ENCODE data around the gene S1PR1. TPM values are rescaled to one million over a fixed set of nuclear protein-coding genes. Genes with fewer than 3 reads are reported as not detected.

S1PR1 gene
- total RNA-seq, 2 experiments from 2014 or later = 397 to 414 TPM

DNA sequence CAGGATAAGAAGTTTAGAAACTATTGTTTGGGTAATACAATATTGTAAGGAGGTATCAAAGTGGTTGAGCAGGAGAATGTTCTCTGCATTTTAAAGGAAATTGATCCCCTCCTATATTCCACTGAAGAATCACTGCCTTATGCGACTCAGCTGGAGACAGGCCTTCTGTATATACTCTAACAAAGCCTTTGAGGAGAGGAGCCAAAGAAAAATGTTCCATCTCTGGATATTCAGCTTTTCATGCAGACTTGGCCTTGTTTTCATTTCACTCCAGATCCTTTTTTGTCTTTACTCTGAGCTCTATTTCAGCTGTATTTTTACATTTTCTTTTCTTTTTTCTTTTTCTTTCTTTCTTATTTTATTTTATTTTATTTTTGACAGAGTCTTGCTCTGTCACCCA, 42.1 kb upstream of the S1PR1 start:
- no peak for TF ChIP-seq CTCF (IDR thresholded peaks at IDR 0.05)

DNA sequence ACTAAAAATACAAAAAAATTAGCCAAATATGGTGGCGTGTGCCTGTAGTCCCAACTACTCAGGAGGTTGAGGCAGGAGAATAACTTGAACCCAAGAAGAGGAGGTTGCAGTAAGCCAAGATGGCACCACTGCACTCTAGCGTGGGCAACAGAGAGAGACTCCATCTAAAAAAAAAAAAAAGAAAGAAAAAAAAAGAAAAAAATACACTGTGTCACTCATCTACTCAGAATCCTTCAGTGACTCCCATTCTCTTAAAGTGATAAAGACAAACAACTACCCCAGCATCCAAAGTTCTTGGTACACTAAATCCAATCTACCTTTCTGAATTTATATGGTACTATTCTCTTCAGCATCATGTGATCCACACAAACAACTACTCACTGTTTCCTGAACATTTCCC, 40.2 kb upstream of the S1PR1 start:
- ChIA-PET CTCF (no interaction called here), POLR2A (no interaction called here)
- Mint-ChIP-seq H3K36me3 (ENCODE audit: low read depth) (no peaks in the 10 kb centered on the region), H3K27me3 (no peaks in the 10 kb centered on the region), H3K4me1 (ENCODE audit: low read depth) (peaks cover 4% of the 10 kb centered on the region), H3K27ac (no peak overlapping the region), H3K4me3 (no peak overlapping the region), H3K9me3 (no peaks in the 10 kb centered on the region)
- Histone ChIP-seq H3K36me3 (ENCODE audit: insufficient read depth, low read length) (no peaks in the 10 kb centered on the region), H3K4me3 (ENCODE audit: low read length) (no peak overlapping the region), H3K27ac (ENCODE audit: low read depth in 1 of 2, low read length in 2 of 2) (no peak overlapping the region), H3K27me3 (ENCODE audit: control insufficient read depth in 1 of 2, insufficient read depth in 2 of 2, low read length in 2 of 2) (no peaks in the 10 kb centered on the region), H3K9me3 (ENCODE audit: control insufficient read depth in 1 of 2, insufficient read depth in 1 of 2, low read length in 2 of 2) (no peaks in the 10 kb centered on the region), H3K4me1 (ENCODE audit: insufficient read depth, low read length) (no peaks in the 10 kb centered on the region)
- DNase-seq = no peak
- intact Hi-C loops (cut with DNase I, micrococcal nuclease) = no loop called here
- ATAC-seq (ENCODE audit: poor library complexity) = no peak
- TF ChIP-seq CTCF (IDR thresholded peaks at IDR 0.05) = no peak

More for the DNA sequence above, 42.1 kb upstream of the S1PR1 start:
- Mint-ChIP-seq H3K4me3 (no peak overlapping the region), H3K4me1 (ENCODE audit: low read depth) (peaks cover 4% of the 10 kb centered on the region), H3K36me3 (ENCODE audit: low read depth) (no peaks in the 10 kb centered on the region), H3K27ac (no peak overlapping the region), H3K9me3 (no peaks in the 10 kb centered on the region), H3K27me3 (no peaks in the 10 kb centered on the region)
- Histone ChIP-seq H3K36me3 (ENCODE audit: insufficient read depth, low read length) (no peaks in the 10 kb centered on the region), H3K27ac (ENCODE audit: low read depth in 1 of 2, low read length in 2 of 2) (no peak overlapping the region), H3K27me3 (ENCODE audit: control insufficient read depth in 1 of 2, insufficient read depth in 2 of 2, low read length in 2 of 2) (no peaks in the 10 kb centered on the region), H3K4me1 (ENCODE audit: insufficient read depth, low read length) (no peaks in the 10 kb centered on the region), H3K4me3 (ENCODE audit: low read length) (no peak overlapping the region), H3K9me3 (ENCODE audit: control insufficient read depth in 1 of 2, insufficient read depth in 1 of 2, low read length in 2 of 2) (no peaks in the 10 kb centered on the region)
- ChIA-PET CTCF (interaction anchor here (1.4 kb wide), 1 partner anchor 34 kb away, joined by 4 read pairs; no protein-coding TSS in a partner anchor), POLR2A (no interaction called here)
- DNase-seq (no peak), ATAC-seq (ENCODE audit: poor library complexity) (no peak)
- intact Hi-C loops (cut with DNase I, micrococcal nuclease) = no loop called here

- ATAC-seq (ENCODE audit: poor library complexity) (no peak), DNase-seq (no peak)
- ChIA-PET CTCF (interaction anchor here (0.7 to 1.5 kb wide), 2 partner anchors 89 to 149 kb away, joined by 3 read pairs; no protein-coding TSS in a partner anchor), POLR2A (interaction anchor here (0.7 to 2.6 kb wide), 3 partner anchors 14 to 271 kb away, joined by 3 to 8 read pairs (median 3); partner anchors contain the start of gene S1PR1)
- Histone ChIP-seq H3K4me3 (ENCODE audit: low read length) (no peak overlapping the region), H3K36me3 (ENCODE audit: insufficient read depth, low read length) (no peaks in the 10 kb centered on the region), H3K9me3 (ENCODE audit: control insufficient read depth in 1 of 2, insufficient read depth in 1 of 2, low read length in 2 of 2) (no peaks in the 10 kb centered on the region), H3K27me3 (ENCODE audit: control insufficient read depth in 1 of 2, insufficient read depth in 2 of 2, low read length in 2 of 2) (no peaks in the 10 kb centered on the region), H3K27ac (ENCODE audit: low read depth in 1 of 2, low read length in 2 of 2) (no peak overlapping the region), H3K4me1 (ENCODE audit: insufficient read depth, low read length) (no peaks in the 10 kb centered on the region)
- peaks cover 4% of the 10 kb centered on the region for H3K4me1 Mint-ChIP-seq (ENCODE audit: low read depth)
- no peak overlapping the region for H3K27ac Mint-ChIP-seq
- H3K4me3 Mint-ChIP-seq = no peak overlapping the region
- H3K9me3 Mint-ChIP-seq = no peaks in the 10 kb centered on the region
- TF ChIP-seq CTCF (IDR thresholded peaks at IDR 0.05) = no peak
- H3K27me3 Mint-ChIP-seq = no peaks in the 10 kb centered on the region
- no peaks in the 10 kb centered on the region for H3K36me3 Mint-ChIP-seq (ENCODE audit: low read depth)
- intact Hi-C loops (cut with DNase I, micrococcal nuclease) = no loop called here
Observed at GRCh38 chr1:101198842-101199636, 37.8 kb upstream of the S1PR1 start.
